Loucy (cell line): ENCODE data around the gene DZIP1L.
"Not testable (repeated sequence)": the region's sequence is repeated elsewhere in the genome, so short reads cannot be mapped to it uniquely, and the experiment has no call there.

Experiments used
- EZH2phosphoT487 ChIP-seq: fragments of 200-600 bp; IDR thresholded peaks from 2 replicates; pipeline ENCODE4 v1.6.1; 2018; ENCODE audit warnings: antibody characterized with exemption, mild to moderate bottlenecking, moderate library complexity, borderline replicate concordance
- TF ChIP-seq, protein P1 (sequence below): fragments of 200-600 bp; sonication (generic); conservative IDR thresholded peaks from 2 replicates; pipeline ENCODE4 v1.5.1; 2014; ENCODE audit warnings: mild to moderate bottlenecking, antibody characterized with exemption, low read length

GRCh38 chr3:138101351-138101940, 14.0 kb downstream of the DZIP1L start:
- TF ChIP-seq, protein P1, sequence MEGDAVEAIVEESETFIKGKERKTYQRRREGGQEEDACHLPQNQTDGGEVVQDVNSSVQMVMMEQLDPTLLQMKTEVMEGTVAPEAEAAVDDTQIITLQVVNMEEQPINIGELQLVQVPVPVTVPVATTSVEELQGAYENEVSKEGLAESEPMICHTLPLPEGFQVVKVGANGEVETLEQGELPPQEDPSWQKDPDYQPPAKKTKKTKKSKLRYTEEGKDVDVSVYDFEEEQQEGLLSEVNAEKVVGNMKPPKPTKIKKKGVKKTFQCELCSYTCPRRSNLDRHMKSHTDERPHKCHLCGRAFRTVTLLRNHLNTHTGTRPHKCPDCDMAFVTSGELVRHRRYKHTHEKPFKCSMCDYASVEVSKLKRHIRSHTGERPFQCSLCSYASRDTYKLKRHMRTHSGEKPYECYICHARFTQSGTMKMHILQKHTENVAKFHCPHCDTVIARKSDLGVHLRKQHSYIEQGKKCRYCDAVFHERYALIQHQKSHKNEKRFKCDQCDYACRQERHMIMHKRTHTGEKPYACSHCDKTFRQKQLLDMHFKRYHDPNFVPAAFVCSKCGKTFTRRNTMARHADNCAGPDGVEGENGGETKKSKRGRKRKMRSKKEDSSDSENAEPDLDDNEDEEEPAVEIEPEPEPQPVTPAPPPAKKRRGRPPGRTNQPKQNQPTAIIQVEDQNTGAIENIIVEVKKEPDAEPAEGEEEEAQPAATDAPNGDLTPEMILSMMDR, result peak; percentile 47
- not testable (repeated sequence) for TF ChIP-seq EZH2phosphoT487
